Lower leg skin (tissue), 4 donors: Measurements from ENCODE around the gene LYPD3. TPM values are rescaled to one million over a fixed set of nuclear protein-coding genes. Genes with fewer than 3 reads are reported as not detected.
A peak's percentile ranks its signal among the peaks of the same experiment; 100 is the strongest.

Source experiments
- DNase-seq, 2 donors: peaks; one replicate each; pipeline ENCODE4 v3.0.0-alpha.2; 2019; ENCODE audit warnings: low spot score in 2 of 2
- H3K4me3 ChIP-seq: fragments of 200-600 bp; sonication (generic); 2 replicates; pipeline ENCODE4 v1.5.1; 2017; ENCODE audit warnings: mild to moderate bottlenecking, low read depth; ENCODE audit not compliant: poor library complexity, severe bottlenecking
- CTCF ChIP-seq, 3 donors: fragments of 450-650 bp; IDR thresholded peaks; one replicate each; pipeline ENCODE4 v1.5.1; 2016; ENCODE audit warnings: antibody characterized with exemption in 3 of 3, mild to moderate bottlenecking in 3 of 3, moderate library complexity in 2 of 3
- POLR2A ChIP-seq, 2 donors: fragments of 450-650 bp; IDR thresholded peaks; one replicate each; pipeline ENCODE4 v1.6.1; 2016 to 2017; ENCODE audit warnings: antibody characterized with exemption in 2 of 2, mild to moderate bottlenecking in 1 of 2, moderate library complexity in 1 of 2
- WGBS, 2 donors: methylation state at CpG; one replicate each; pipeline ENCODE4 v1.1.5; 2018; 5-methylcytosine and 5-hydroxymethylcytosine counted together
- intact Hi-C: fragments of 100-400 bp; cut with DNase I; formaldehyde crosslinking; loops from one replicate; pipeline ENCODE4 v1.15.0; 2023; ENCODE audit warnings: low total_unique reads
- total RNA-seq, 4 donors: library from RNA; depleted of rRNA; stranded (reverse); fragments of >200 nt; gene quantifications; one replicate each; pipeline ENCODE4 v1.1.0, GENCODE V29; 2016

Gene LYPD3
- total RNA-seq, 4 donors from 2014 or later: 344 to 549 (median 466) TPM

DNA sequence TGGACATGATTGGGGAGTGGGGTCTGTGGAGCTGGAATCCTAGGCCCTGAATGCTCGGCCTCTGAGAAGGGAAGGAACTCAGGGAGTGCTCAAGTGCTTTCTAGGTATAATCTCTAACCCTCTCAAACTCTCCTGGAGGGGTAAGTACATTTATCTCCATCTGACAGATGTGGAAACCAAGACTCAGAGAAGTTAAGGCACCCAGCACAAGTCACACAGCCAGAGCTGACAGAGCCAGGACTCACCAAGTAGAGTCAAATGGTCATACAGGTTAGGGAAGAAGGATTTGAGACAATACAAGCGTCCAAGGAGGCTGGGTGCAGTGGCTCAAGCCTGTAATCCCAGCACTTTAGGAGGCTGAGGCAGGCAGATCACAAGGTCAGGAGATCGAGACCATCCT is 12.9 kb upstream of the LYPD3 start:
- intact Hi-C loops: no loop called here
- WGBS, 2 donors: 92 to 98% methylated on average over 3 of the region's 3 CpGs
- no peak overlapping the region for H3K4me3 ChIP-seq
- no peak for TF ChIP-seq CTCF (IDR thresholded peaks at IDR 0.05)
- TF ChIP-seq POLR2A (IDR thresholded peaks at IDR 0.05): no peak
- DNase-seq: no peak

DNA sequence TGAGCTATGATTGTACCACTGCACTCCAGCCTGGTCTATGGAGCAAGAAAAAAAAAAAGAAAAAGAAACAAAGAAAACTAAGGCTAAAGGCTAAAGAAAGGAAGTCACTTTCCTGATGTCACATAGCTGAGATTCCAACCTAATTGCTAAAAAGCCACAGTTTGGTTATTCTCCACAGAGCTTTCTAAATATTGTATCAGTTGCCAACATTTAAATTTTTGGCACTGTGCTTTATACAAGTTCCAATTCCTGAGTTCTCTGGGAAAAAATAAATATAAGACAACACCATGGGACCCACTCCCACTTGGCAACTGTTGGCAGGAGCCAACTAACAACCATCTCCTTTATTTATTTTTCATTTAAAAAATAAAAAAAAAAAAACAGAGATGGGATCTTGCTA is 11.2 kb upstream of the LYPD3 start:
- H3K4me3 ChIP-seq: no peak overlapping the region
- TF ChIP-seq POLR2A (IDR thresholded peaks at IDR 0.05) (no peak), CTCF (IDR thresholded peaks at IDR 0.05) (no peak)
- intact Hi-C loops: no loop called here
- no peak for DNase-seq

DNA sequence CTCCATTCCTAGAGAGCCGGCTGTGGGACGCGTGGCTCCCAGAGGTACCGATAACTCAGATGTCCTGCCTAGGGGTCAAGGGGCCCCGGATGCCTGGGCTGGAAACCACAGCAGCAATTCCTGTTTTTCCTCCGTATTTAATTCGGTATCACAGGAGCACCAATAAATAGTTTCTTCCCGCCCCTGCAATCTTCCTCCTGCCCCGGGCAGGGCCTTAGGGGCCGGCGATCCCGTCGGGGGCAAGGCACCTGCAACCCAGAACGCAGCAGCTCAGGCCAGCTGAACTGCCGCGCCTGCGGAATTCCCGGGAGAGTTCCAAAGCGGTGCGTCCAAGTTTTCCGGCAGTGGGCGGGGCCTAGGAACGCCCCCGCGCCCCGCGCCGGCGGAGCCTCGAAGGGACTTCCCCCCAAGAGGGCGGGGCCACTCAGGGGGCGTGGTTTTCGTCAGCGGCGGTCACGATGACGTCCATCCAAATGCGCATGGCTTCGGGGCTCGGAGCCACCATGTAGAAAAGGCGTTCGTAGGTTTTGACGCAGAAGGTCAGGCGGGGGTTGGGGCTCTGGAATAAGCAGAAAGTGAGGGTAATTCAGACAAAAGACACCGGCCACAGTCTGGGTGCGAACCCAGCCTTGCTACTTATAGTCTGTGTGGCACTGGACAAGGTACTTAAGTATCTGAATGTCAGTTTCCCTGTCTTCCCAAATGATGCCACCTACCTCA is 9.7 kb upstream of the LYPD3 start:
- no peak for TF ChIP-seq POLR2A (IDR thresholded peaks at IDR 0.05)
- TF ChIP-seq CTCF (IDR thresholded peaks at IDR 0.05): no peak
- H3K4me3 ChIP-seq: no peak overlapping the region
- intact Hi-C loops: no loop called here
- peak; percentile 92 to 99 for DNase-seq
- 4% methylated on average over 43 to 44 of the region's 46 CpGs for WGBS, 2 donors

- TF ChIP-seq CTCF (IDR thresholded peaks at IDR 0.05) (no peak), POLR2A (IDR thresholded peaks at IDR 0.05) (no peak)
- no peak overlapping the region for H3K4me3 ChIP-seq
- intact Hi-C loops: no loop called here
- DNase-seq: no peak
- WGBS, 2 donors: 66 to 71% methylated on average over 4 of the region's 4 CpGs
These were observed 9.1 kb upstream of the LYPD3 start for GRCh38 chr19:43474487-43474886.

DNA sequence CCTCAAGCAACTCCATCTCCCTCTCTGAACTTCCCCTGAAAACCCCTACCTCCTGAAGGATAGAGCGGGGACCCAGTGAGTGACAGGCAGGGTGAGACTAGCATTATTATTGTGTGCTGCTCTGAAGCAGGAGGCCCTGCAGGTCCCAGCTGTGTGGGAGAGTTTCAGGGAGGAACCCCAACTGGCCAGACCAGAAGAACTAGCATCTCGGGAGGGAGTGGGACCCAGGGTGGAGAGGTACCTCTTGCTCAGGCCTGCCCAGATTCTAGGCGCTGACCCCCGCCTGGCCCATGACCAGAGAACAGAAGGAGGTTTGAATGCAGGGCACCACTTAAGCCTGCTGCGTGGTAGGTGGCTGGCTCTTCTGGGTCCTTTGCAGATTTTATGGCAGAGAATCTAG is 5.7 kb upstream of the LYPD3 start:
- DNase-seq: peak in 1 of 2 donors; percentile 37
- intact Hi-C loops: no loop called here
- WGBS, 2 donors: 56 to 65% methylated on average over 5 of the region's 5 CpGs
- H3K4me3 ChIP-seq: no peak overlapping the region
- TF ChIP-seq POLR2A (IDR thresholded peaks at IDR 0.05) (no peak), CTCF (IDR thresholded peaks at IDR 0.05) (no peak)

GRCh38 chr19:43470288-43470687 is 4.9 kb upstream of the LYPD3 start:
- intact Hi-C loops: no loop called here
- no peak overlapping the region for H3K4me3 ChIP-seq
- no peak for DNase-seq
- TF ChIP-seq POLR2A (IDR thresholded peaks at IDR 0.05) (no peak), CTCF (IDR thresholded peaks at IDR 0.05) (no peak)
- 61 to 66% methylated on average over 10 of the region's 10 CpGs for WGBS, 2 donors
